CD4-positive, CD25-positive, alpha-beta regulatory T cell (primary cell): Measurements from ENCODE around the gene NUDT13. TPM values are rescaled to one million over a fixed set of nuclear protein-coding genes. Genes with fewer than 3 reads are reported as not detected.
"Not testable (repeated sequence)": the region's sequence is repeated elsewhere in the genome, so short reads cannot be mapped to it uniquely, and the experiment has no call there.

Source experiments
- ATAC-seq, 2 donors: fragments of 150-1000 bp; cut with Tn5 transposase; one replicate each; pipeline ENCODE4 v1.10.0; 2021; ENCODE audit warnings: low read depth in 2 of 2, moderate number of reproducible peaks in 2 of 2, moderate library complexity in 1 of 2
- DNase-seq, 3 donors: peaks; one replicate each; pipeline versions ENCODE4 v3.0.0 to v3.0.0-alpha.2; 2012 to 2022; ENCODE audit warnings: mixed read lengths in 1 of 3
- H3K27ac ChIP-seq: one replicate; pipeline ENCODE4 v1.7.0; 2013; ENCODE audit warnings: mild to moderate bottlenecking, low read length; ENCODE audit not compliant: insufficient read depth, poor library complexity, severe bottlenecking
- H3K27me3 ChIP-seq: one replicate; pipeline ENCODE4 v1.7.0; 2013; ENCODE audit warnings: low read length; ENCODE audit not compliant: control insufficient read depth, insufficient read depth
- H3K36me3 ChIP-seq: one replicate; pipeline ENCODE4 v1.7.0; 2013; ENCODE audit warnings: mild to moderate bottlenecking, low read length, moderate library complexity; ENCODE audit not compliant: control insufficient read depth, insufficient read depth
- H3K4me1 ChIP-seq: 2 replicates; pipeline ENCODE4 v1.7.0; 2013; ENCODE audit warnings: mild to moderate bottlenecking, low read length; ENCODE audit not compliant: insufficient read depth, control insufficient read depth, poor library complexity, severe bottlenecking
- H3K4me3 ChIP-seq: one replicate; pipeline ENCODE4 v1.7.0; 2013; ENCODE audit warnings: low read depth, mild to moderate bottlenecking, low read length, moderate library complexity
- H3K9me3 ChIP-seq, 2 experiments: 1 replicate in 1 of 2; 2 replicates in 1 of 2; pipeline ENCODE4 v1.7.0; 2013; ENCODE audit warnings: low read length in 2 of 2, mild to moderate bottlenecking in 1 of 2, moderate library complexity in 1 of 2; ENCODE audit not compliant: control insufficient read depth in 2 of 2
- H3K27ac Mint-ChIP-seq, 3 donors: one replicate each; pipeline ENCODE4 v1.8.0; 2020 to 2022; ENCODE audit warnings: mild to moderate bottlenecking in 3 of 3, mixed read lengths in 3 of 3, moderate library complexity in 2 of 3
- H3K27me3 Mint-ChIP-seq: one replicate; pipeline ENCODE4 v1.8.0; 2022; ENCODE audit warnings: mild to moderate bottlenecking, mixed read lengths
- H3K36me3 Mint-ChIP-seq: one replicate; pipeline ENCODE4 v1.8.0; 2020; ENCODE audit warnings: mixed read lengths
- H3K4me1 Mint-ChIP-seq, 4 donors: one replicate each; pipeline ENCODE4 v1.8.0; 2020 to 2022; ENCODE audit warnings: mixed read lengths in 4 of 4, mild to moderate bottlenecking in 1 of 4
- H3K4me3 Mint-ChIP-seq, 4 donors: one replicate each; pipeline ENCODE4 v1.8.0; 2020 to 2022; ENCODE audit warnings: mild to moderate bottlenecking in 4 of 4, mixed read lengths in 4 of 4, moderate library complexity in 3 of 4
- H3K9me3 Mint-ChIP-seq, 7 donors: one replicate each; pipeline ENCODE4 v1.8.0; 2020 to 2022; ENCODE audit warnings: mixed read lengths in 7 of 7, mild to moderate bottlenecking in 3 of 7, moderate library complexity in 2 of 7
- polyA plus RNA-seq, 4 donors: library from polyadenylated mRNA; unstranded; fragments of 300-500 nt; fragmentation: Illumina TruSeq; gene quantifications; one replicate each; pipeline ENCODE4 v1.2.3, GENCODE V29; 2021
- total RNA-seq: library from RNA; stranded (reverse); gene quantifications from one replicate; pipeline ENCODE4 v1.2.3, GENCODE V29; 2022

The NUDT13 gene
- total and polyA plus RNA-seq, 5 donors from 2014 or later: 0.49 to 1.8 (median 0.72) TPM

DNA sequence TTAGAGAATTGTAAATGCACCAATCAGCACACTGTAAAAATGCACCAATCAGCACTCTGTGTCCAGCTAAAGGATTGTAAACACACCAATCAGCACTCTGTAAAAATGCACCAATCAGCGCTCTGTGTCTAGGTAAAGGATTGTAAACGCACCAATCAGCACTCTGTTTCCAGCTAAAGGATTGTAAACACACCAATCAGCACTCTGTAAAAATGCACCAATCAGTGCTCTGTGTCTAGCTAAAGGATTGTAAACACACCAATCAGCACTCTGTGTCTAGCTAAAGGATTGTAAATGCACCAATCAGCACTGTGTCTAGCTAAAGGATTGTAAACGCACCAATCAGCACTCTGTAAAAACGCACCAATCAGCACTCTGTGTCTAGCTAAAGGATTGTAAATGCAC is 1.0 kb upstream of the NUDT13 start:
- Mint-ChIP-seq H3K27ac (peak overlapping the region in 1 of 3 donors; percentile 94), H3K4me1 (peaks cover 6 to 17% (median 13%) of the 10 kb centered on the region in 4 donors), H3K4me3 (peak overlapping the region in 1 of 4 donors; percentile 28), H3K36me3 (peaks cover 12% of the 10 kb centered on the region)
- H3K27me3 ChIP-seq, H3K36me3 ChIP-seq, H3K9me3 ChIP-seq, ATAC-seq, H3K4me3 ChIP-seq, H3K27me3 Mint-ChIP-seq, DNase-seq, H3K27ac ChIP-seq, H3K4me1 ChIP-seq, H3K9me3 Mint-ChIP-seq: not testable (repeated sequence)

DNA sequence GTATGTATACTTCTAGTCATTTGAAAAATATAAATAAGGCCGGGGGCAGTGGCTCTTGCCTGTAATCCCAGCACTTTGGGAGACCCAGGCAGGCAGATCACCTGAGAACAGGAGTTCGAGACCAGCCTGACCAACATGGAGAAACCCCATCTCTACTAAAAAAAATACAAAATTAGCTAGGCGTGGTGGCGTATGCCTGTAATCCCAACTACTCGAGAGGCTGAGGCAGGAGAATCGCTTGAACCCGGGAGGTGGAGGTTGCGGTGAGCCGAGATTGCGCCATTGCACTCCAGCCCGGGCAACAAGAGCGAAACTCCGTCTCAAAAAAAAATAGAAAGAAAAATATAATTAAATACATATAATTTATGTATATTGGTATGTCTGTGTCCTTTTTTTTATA is 1.8 kb downstream of the NUDT13 start:
- not testable (repeated sequence) for DNase-seq, H3K4me3 ChIP-seq, H3K27me3 ChIP-seq, H3K36me3 ChIP-seq, H3K27me3 Mint-ChIP-seq, ATAC-seq, H3K4me3 Mint-ChIP-seq, H3K36me3 Mint-ChIP-seq, H3K27ac ChIP-seq, H3K9me3 Mint-ChIP-seq, H3K27ac Mint-ChIP-seq, H3K4me1 ChIP-seq, H3K9me3 ChIP-seq
- H3K4me1 Mint-ChIP-seq: peaks cover 6 to 17% (median 13%) of the 10 kb centered on the region in 4 donors

DNA sequence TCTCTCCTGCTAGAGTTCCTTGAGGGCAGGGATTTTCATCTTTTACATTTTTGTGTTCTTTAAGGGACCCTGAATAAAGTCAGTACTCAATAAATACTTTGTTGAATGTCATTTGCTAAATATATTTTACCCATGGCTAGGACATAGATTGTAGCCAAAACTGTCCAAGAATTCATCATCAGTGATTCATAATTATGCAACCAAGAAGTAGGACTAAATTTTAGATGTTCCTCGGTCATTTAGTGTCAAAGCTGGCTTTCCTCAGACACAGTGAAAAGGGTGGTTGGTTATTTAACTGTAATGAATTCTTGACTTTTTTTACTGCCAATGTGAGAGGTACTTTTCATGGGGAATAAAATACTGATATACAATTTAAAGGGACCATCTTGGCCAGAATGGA is 3.3 kb downstream of the NUDT13 start:
- Histone ChIP-seq H3K4me1 (peaks cover 5% of the 10 kb centered on the region), H3K4me3 (no peak overlapping the region), H3K9me3 (no peaks in the 10 kb centered on the region), H3K36me3 (no peaks in the 10 kb centered on the region), H3K27me3 (no peaks in the 10 kb centered on the region), H3K27ac (no peak overlapping the region)
- H3K27me3 Mint-ChIP-seq: no peaks in the 10 kb centered on the region
- H3K36me3 Mint-ChIP-seq: peaks cover 5% of the 10 kb centered on the region
- H3K27ac Mint-ChIP-seq: no peak overlapping the region
- H3K4me3 Mint-ChIP-seq: no peak overlapping the region
- H3K9me3 Mint-ChIP-seq: peaks cover 0 to 2% (median 0%) of the 10 kb centered on the region in 7 donors
- peaks cover 6 to 17% (median 13%) of the 10 kb centered on the region in 4 donors for H3K4me1 Mint-ChIP-seq
- ATAC-seq (no peak), DNase-seq (no peak)

DNA sequence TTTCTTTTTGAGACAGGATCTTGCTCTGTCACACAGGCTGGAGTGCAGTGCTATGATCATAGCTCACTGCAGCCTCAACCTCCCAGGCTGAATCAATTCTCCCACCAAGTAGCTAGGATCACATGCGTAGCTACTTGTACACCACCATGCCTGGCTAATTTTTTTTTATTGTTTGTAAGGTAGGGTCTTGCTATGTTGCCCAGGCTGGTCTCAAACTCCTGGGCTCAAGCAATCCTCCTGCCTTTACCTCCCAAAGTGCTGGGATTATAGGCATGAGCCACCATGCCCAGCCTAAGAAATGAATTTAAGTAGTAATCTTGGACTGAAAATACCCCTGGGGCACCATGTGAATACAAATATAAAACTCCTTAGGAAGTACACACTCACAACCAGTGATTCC is 5.8 kb downstream of the NUDT13 start:
- Histone ChIP-seq H3K27ac (no peak overlapping the region), H3K4me1 (no peaks in the 10 kb centered on the region), H3K9me3 (no peaks in the 10 kb centered on the region), H3K4me3 (no peak overlapping the region), H3K27me3 (no peaks in the 10 kb centered on the region), H3K36me3 (peaks cover 3% of the 10 kb centered on the region)
- Mint-ChIP-seq H3K27me3 (no peaks in the 10 kb centered on the region), H3K36me3 (peaks cover 8% of the 10 kb centered on the region), H3K4me3 (no peak overlapping the region), H3K27ac (no peak overlapping the region), H3K4me1 (peaks cover 4 to 14% (median 7%) of the 10 kb centered on the region in 4 donors), H3K9me3 (no peaks in the 10 kb centered on the region)
- no peak for DNase-seq
- ATAC-seq: no peak

DNA sequence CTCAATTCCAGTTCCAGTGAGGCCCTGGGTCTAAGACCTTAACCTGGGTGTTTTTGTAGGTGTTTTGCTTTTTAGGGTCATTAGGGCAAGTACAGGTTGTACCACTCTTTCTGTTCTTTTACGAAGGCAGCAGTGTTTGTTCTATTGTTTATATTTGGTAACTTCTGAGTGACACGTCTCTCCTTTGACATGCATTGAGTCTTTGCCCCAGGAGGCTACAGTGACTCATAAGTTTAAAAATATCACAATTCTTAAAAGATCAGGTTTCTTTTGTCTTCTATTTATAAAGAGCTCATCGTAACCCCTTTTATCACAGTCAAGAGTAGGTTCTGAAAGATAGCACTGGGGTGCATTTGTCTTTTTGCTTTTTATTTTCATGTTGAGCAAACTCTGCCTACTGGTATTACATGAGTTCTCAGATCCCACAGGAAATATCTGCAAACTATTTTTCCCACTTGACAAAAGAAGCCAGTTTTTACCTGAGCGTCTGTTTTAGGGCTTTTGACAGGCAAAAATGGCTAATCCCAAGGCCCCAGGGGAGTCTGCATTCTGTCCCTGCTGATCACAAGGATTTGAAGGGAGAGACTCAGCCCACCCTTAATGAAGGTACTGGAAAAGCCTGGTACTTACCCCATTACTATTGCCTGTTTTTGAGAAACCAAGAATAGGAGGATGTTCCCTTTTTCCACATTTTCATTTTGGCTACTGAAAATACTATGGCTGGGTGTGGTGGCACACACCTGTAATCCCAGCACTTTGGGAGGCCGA is 7.9 kb downstream of the NUDT13 start:
- no peak for ATAC-seq
- Histone ChIP-seq H3K27me3 (no peaks in the 10 kb centered on the region), H3K4me3 (no peak overlapping the region), H3K36me3 (peaks cover 5% of the 10 kb centered on the region), H3K27ac (no peak overlapping the region), H3K9me3 (no peaks in the 10 kb centered on the region), H3K4me1 (no peaks in the 10 kb centered on the region)
- no peak overlapping the region for H3K4me3 Mint-ChIP-seq
- H3K27me3 Mint-ChIP-seq: no peaks in the 10 kb centered on the region
- H3K36me3 Mint-ChIP-seq: peaks cover 8% of the 10 kb centered on the region
- H3K9me3 Mint-ChIP-seq: no peaks in the 10 kb centered on the region
- H3K4me1 Mint-ChIP-seq: peaks cover 0 to 9% (median 5%) of the 10 kb centered on the region in 4 donors
- DNase-seq: no peak
- H3K27ac Mint-ChIP-seq: peak overlapping the region in 1 of 3 donors; percentile 23

DNA sequence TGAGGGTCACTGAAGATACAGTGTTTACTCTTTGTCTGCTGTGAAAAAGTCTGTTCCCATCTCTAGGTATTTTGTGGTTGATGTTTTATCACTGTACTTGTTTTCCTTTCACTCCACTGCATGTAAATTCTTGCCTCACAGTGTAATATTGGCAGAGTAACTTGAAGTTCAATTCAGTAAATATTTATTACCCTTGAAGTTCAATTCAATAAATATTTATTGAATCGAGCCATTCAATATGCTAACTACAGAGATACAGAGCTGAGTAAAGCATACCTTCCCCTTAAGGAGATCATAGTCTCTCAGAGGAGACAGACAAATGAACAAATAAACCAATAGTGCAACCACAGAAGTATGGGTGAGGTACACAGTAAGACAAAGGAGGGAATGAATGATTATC is 9.2 kb downstream of the NUDT13 start:
- H3K4me3 ChIP-seq: no peak overlapping the region
- no peak overlapping the region for H3K4me3 Mint-ChIP-seq
- no peaks in the 10 kb centered on the region for H3K9me3 ChIP-seq
- H3K27ac ChIP-seq: no peak overlapping the region
- peaks cover 13% of the 10 kb centered on the region for H3K36me3 Mint-ChIP-seq
- H3K27me3 Mint-ChIP-seq: no peaks in the 10 kb centered on the region
- peaks cover 0 to 9% (median 8%) of the 10 kb centered on the region in 4 donors for H3K4me1 Mint-ChIP-seq
- peaks cover 8% of the 10 kb centered on the region for H3K36me3 ChIP-seq
- H3K4me1 ChIP-seq: no peaks in the 10 kb centered on the region
- no peaks in the 10 kb centered on the region for H3K27me3 ChIP-seq
- DNase-seq: no peak
- no peak overlapping the region for H3K27ac Mint-ChIP-seq
- H3K9me3 Mint-ChIP-seq: no peaks in the 10 kb centered on the region
- no peak for ATAC-seq

DNA sequence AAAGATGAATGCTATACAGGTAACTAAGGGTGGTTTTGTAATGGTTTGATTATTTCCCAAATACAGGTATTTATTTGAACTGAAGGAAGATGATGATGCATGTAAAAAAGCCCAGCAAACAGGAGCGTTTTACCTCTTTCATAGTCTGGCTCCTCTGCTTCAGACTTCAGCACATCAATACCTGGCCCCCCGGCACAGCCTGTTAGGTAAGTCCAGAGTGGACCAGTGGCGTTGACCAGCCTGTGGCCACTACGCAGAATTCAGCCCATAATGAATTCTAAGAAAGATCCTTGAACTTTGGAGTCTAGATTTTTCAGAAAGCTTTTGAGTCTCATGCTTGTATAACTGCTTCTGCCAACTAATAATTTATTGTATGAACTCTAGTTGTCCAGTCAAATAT is 9.7 kb downstream of the NUDT13 start:
- H3K36me3 ChIP-seq: peaks cover 13% of the 10 kb centered on the region
- no peaks in the 10 kb centered on the region for H3K9me3 ChIP-seq
- Mint-ChIP-seq H3K36me3 (peaks cover 13% of the 10 kb centered on the region), H3K9me3 (no peaks in the 10 kb centered on the region), H3K4me1 (peaks cover 0 to 10% (median 8%) of the 10 kb centered on the region in 4 donors), H3K27me3 (no peaks in the 10 kb centered on the region), H3K4me3 (no peak overlapping the region), H3K27ac (no peak overlapping the region)
- H3K27ac ChIP-seq: no peak overlapping the region
- ATAC-seq (no peak), DNase-seq (no peak)
- H3K4me3 ChIP-seq: no peak overlapping the region
- no peaks in the 10 kb centered on the region for H3K27me3 ChIP-seq
- no peaks in the 10 kb centered on the region for H3K4me1 ChIP-seq

DNA sequence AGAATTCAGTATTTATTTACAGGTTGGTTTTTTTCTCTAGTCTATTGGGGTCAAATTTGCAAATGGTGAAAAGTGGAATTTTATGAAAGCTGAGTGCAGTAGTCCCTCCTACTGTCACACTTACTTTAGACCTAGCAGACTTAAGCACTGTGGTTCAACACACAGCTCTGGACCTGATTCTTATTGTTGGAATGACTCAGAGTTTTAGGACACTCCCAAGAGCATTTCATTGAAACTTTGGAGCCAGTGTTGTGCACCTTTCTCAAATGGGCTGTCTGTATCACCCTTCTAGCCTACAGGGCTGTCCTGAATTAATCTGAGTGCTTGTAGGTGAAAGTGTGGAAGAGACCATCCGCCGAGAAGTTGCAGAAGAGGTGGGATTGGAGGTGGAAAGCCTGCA is 16.1 kb downstream of the NUDT13 start:
- H3K36me3 ChIP-seq: peaks cover 38% of the 10 kb centered on the region
- H3K4me1 ChIP-seq: no peaks in the 10 kb centered on the region
- no peaks in the 10 kb centered on the region for H3K27me3 Mint-ChIP-seq
- no peak overlapping the region for H3K4me3 Mint-ChIP-seq
- ATAC-seq (no peak), DNase-seq (no peak)
- H3K27ac Mint-ChIP-seq: no peak overlapping the region
- H3K27me3 ChIP-seq: no peaks in the 10 kb centered on the region
- peaks cover 19% of the 10 kb centered on the region for H3K36me3 Mint-ChIP-seq
- no peak overlapping the region for H3K4me3 ChIP-seq
- H3K9me3 ChIP-seq: no peaks in the 10 kb centered on the region
- peaks cover 0 to 1% (median 0%) of the 10 kb centered on the region in 7 donors for H3K9me3 Mint-ChIP-seq
- no peak overlapping the region for H3K27ac ChIP-seq
- H3K4me1 Mint-ChIP-seq: peaks cover 0 to 6% (median 2%) of the 10 kb centered on the region in 4 donors
